Measurements from ENCODE around the gene AGL. TPM values are rescaled to one million over a fixed set of nuclear protein-coding genes. Genes with fewer than 3 reads are reported as not detected.

The AGL gene
- total and polyA plus RNA-seq, 2 experiments from 2014 or later, result 9.3 to 34.2 TPM

- no peak for DNase-seq (ENCODE audit: low spot score)
- H3K4me3 ChIP-seq, result no peak overlapping the region
- H3K4me2 ChIP-seq, result no peak overlapping the region
- H3K27ac ChIP-seq, result no peak overlapping the region
- TF ChIP-seq EZH2 (IDR thresholded peaks at IDR 0.05; ENCODE audit: borderline replicate concordance) (no peak), CTCF (IDR thresholded peaks at IDR 0.05; ENCODE audit: poor library complexity) (no peak), EZH2phosphoT487 (IDR thresholded peaks at IDR 0.05; ENCODE audit: low read depth, severe bottlenecking, unreplicated experiment) (no peak)
- no peaks in the 10 kb centered on the region for H3K79me2 ChIP-seq
- no peaks in the 10 kb centered on the region for H4K20me1 ChIP-seq (ENCODE audit: insufficient read depth, poor library complexity, severe bottlenecking)
- no peaks in the 10 kb centered on the region for H3K4me1 ChIP-seq (ENCODE audit: insufficient read depth)
- H3K9me2 ChIP-seq (replicated peaks; ENCODE audit: insufficient read depth), result no peaks in the 10 kb centered on the region
- H2AFZ ChIP-seq, result no peak overlapping the region
- WGBS (ENCODE audit: low lambda C conversion rate, missing lambda C conversion rate), result 77% methylated on average over 3 of the region's 3 CpGs
- no peaks in the 10 kb centered on the region for H3K9me3 ChIP-seq (ENCODE audit: low read depth)
- H3K27me3 ChIP-seq, result no peaks in the 10 kb centered on the region
- no peaks in the 10 kb centered on the region for H3K36me3 ChIP-seq (replicated peaks; ENCODE audit: insufficient read depth, low read depth)
Observed at GRCh38 chr1:99814373-99814900, 35.7 kb upstream of the AGL start.

GRCh38 chr1:99816656-99817055 lies 33.5 kb upstream of the AGL start:
- H3K9me2 ChIP-seq (replicated peaks; ENCODE audit: insufficient read depth), result no peaks in the 10 kb centered on the region
- TF ChIP-seq EZH2 (IDR thresholded peaks at IDR 0.05; ENCODE audit: borderline replicate concordance) (no peak), CTCF (IDR thresholded peaks at IDR 0.05; ENCODE audit: poor library complexity) (no peak), EZH2phosphoT487 (IDR thresholded peaks at IDR 0.05; ENCODE audit: low read depth, severe bottlenecking, unreplicated experiment) (no peak)
- no peaks in the 10 kb centered on the region for H4K20me1 ChIP-seq (ENCODE audit: insufficient read depth, poor library complexity, severe bottlenecking)
- no peaks in the 10 kb centered on the region for H3K79me2 ChIP-seq
- H3K27ac ChIP-seq, result no peak overlapping the region
- no peaks in the 10 kb centered on the region for H3K36me3 ChIP-seq (replicated peaks; ENCODE audit: insufficient read depth, low read depth)
- H3K4me2 ChIP-seq, result no peak overlapping the region
- no peaks in the 10 kb centered on the region for H3K4me1 ChIP-seq (ENCODE audit: insufficient read depth)
- 74% methylated on average over 8 of the region's 8 CpGs for WGBS (ENCODE audit: low lambda C conversion rate, missing lambda C conversion rate)
- DNase-seq (ENCODE audit: low spot score), result no peak
- no peaks in the 10 kb centered on the region for H3K9me3 ChIP-seq (ENCODE audit: low read depth)
- H3K4me3 ChIP-seq, result no peak overlapping the region
- no peak overlapping the region for H2AFZ ChIP-seq
- H3K27me3 ChIP-seq, result no peaks in the 10 kb centered on the region

GRCh38 chr1:99818063-99818699 lies 32.0 kb upstream of the AGL start:
- H3K4me1 ChIP-seq (ENCODE audit: insufficient read depth), result no peaks in the 10 kb centered on the region
- H3K79me2 ChIP-seq, result no peaks in the 10 kb centered on the region
- H3K9me3 ChIP-seq (ENCODE audit: low read depth), result no peaks in the 10 kb centered on the region
- H3K9me2 ChIP-seq (replicated peaks; ENCODE audit: insufficient read depth), result no peaks in the 10 kb centered on the region
- 94% methylated on average over 3 of the region's 3 CpGs for WGBS (ENCODE audit: low lambda C conversion rate, missing lambda C conversion rate)
- H3K27ac ChIP-seq, result no peak overlapping the region
- H3K27me3 ChIP-seq, result no peaks in the 10 kb centered on the region
- no peaks in the 10 kb centered on the region for H3K36me3 ChIP-seq (replicated peaks; ENCODE audit: insufficient read depth, low read depth)
- no peak overlapping the region for H3K4me2 ChIP-seq
- no peaks in the 10 kb centered on the region for H4K20me1 ChIP-seq (ENCODE audit: insufficient read depth, poor library complexity, severe bottlenecking)
- no peak for DNase-seq (ENCODE audit: low spot score)
- H3K4me3 ChIP-seq, result no peak overlapping the region
- no peak for TF ChIP-seq EZH2phosphoT487 (IDR thresholded peaks at IDR 0.05; ENCODE audit: low read depth, severe bottlenecking, unreplicated experiment)
- no peak for TF ChIP-seq EZH2 (IDR thresholded peaks at IDR 0.05; ENCODE audit: borderline replicate concordance)
- no peak for TF ChIP-seq CTCF (IDR thresholded peaks at IDR 0.05; ENCODE audit: poor library complexity)
- no peak overlapping the region for H2AFZ ChIP-seq
